IMR-90 (cell line): ENCODE measurements around the gene SRP14. TPM values are rescaled to one million over a fixed set of nuclear protein-coding genes. Genes with fewer than 3 reads are reported as not detected.

ENCODE experiments used
- ATAC-seq: fragments of 200-7000 bp; cut with Tn5 transposase; 2 replicates; pipeline ENCODE4 v1.9.1; 2020; ENCODE audit warnings: low read depth, mild to moderate bottlenecking, moderate library complexity
- BruUV-seq: library from RNA; stranded (reverse); fragments of 400-500 nt; replicated peaks from 2 replicates; lab custom pipeline; 2021; lab: Mats Ljungman, UMichigan
- CTCF ChIA-PET: fragments of 300-600 bp; formaldehyde crosslinking; extraction: SDS; loops from one replicate; lab custom pipeline; 2021; ENCODE audit warnings: antibody characterized with exemption; lab: Yijun Ruan, JAX
- POLR2A ChIA-PET: fragments of 300-600 bp; sonication (Branson Sonifier 250); formaldehyde crosslinking; loops from one replicate; lab custom pipeline; 2022; ENCODE audit warnings: antibody characterized with exemption; ENCODE audit not compliant: unreplicated experiment; lab: Charles Lee
- DNase-seq: peaks from one replicate; pipeline ENCODE4 v3.0.0; 2013
- H2AFZ ChIP-seq: replicated peaks from 2 replicates; pipeline ENCODE3; 2013; ENCODE audit warnings: low read length, mild to moderate bottlenecking; ENCODE audit not compliant: poor library complexity
- H2AK5ac ChIP-seq: 2 replicates; pipeline ENCODE4 v1.6.1; 2013; ENCODE audit warnings: low read depth, low read length, inconsistent platforms
- H2AK9ac ChIP-seq: replicated peaks from 2 replicates; pipeline ENCODE3; 2013; ENCODE audit warnings: mild to moderate bottlenecking, low read depth, low read length, moderate library complexity; ENCODE audit not compliant: poor library complexity
- H2BK120ac ChIP-seq: 2 replicates; pipeline ENCODE4 v1.6.1; 2013; ENCODE audit warnings: low read depth, low read length, inconsistent platforms
- H2BK15ac ChIP-seq: 3 replicates; pipeline ENCODE4 v1.6.1; 2013; ENCODE audit warnings: low read depth, low read length, inconsistent platforms
- H2BK20ac ChIP-seq: 2 replicates; pipeline ENCODE4 v1.6.1; 2013; ENCODE audit warnings: low read depth, mild to moderate bottlenecking, inconsistent platforms, low read length, moderate library complexity
- H2BK5ac ChIP-seq: 2 replicates; pipeline ENCODE4 v1.6.1; 2013; ENCODE audit warnings: mild to moderate bottlenecking, low read depth, low read length, inconsistent platforms; ENCODE audit not compliant: poor library complexity, severe bottlenecking
- H3K14ac ChIP-seq: replicated peaks from 2 replicates; pipeline ENCODE4 v1.6.1; 2013; ENCODE audit warnings: low read depth, low read length, inconsistent platforms
- H3K18ac ChIP-seq: 2 replicates; pipeline ENCODE4 v1.6.1; 2013; ENCODE audit warnings: low read depth, low read length, control low read depth
- H3K23ac ChIP-seq: 2 replicates; pipeline ENCODE4 v1.6.1; 2013; ENCODE audit warnings: low read depth, low read length, inconsistent platforms
- H3K27ac ChIP-seq: 2 replicates; pipeline ENCODE4 v1.5.1; 2013; ENCODE audit warnings: mild to moderate bottlenecking, control low read depth, low read length; ENCODE audit not compliant: insufficient read depth
- H3K27me3 ChIP-seq: 2 replicates; pipeline ENCODE4 v1.6.1; 2013; ENCODE audit warnings: low read length; ENCODE audit not compliant: control insufficient read depth, insufficient read depth
- H3K36me3 ChIP-seq: 2 replicates; pipeline ENCODE4 v1.6.1; 2013; ENCODE audit warnings: low read length, mixed read lengths; ENCODE audit not compliant: control insufficient read depth, insufficient read depth
- H3K4ac ChIP-seq: 2 replicates; pipeline ENCODE4 v1.6.1; 2013; ENCODE audit warnings: low read depth, low read length, inconsistent platforms
- H3K4me1 ChIP-seq: 2 replicates; pipeline ENCODE4 v1.6.1; 2013; ENCODE audit warnings: low read length, mixed read lengths; ENCODE audit not compliant: control insufficient read depth, insufficient read depth
- H3K4me2 ChIP-seq: 2 replicates; pipeline ENCODE4 v1.6.1; 2013; ENCODE audit warnings: low read depth, mild to moderate bottlenecking, control low read depth, low read length, moderate library complexity
- H3K4me3 ChIP-seq: 2 replicates; pipeline ENCODE4 v1.5.1; 2013; ENCODE audit warnings: low read depth, mild to moderate bottlenecking, control low read depth, low read length, moderate library complexity; ENCODE audit not compliant: insufficient read depth
- H3K56ac ChIP-seq: 2 replicates; pipeline ENCODE4 v1.6.1; 2013; ENCODE audit warnings: low read length, inconsistent platforms; ENCODE audit not compliant: insufficient read depth; ENCODE audit errors: extremely low read depth
- H3K79me1 ChIP-seq, 2 experiments: 2 replicates each; pipeline ENCODE4 v1.6.1; 2013; ENCODE audit warnings: low read length in 2 of 2, inconsistent platforms in 1 of 2, low read depth in 1 of 2
- H3K9ac ChIP-seq: 2 replicates; pipeline ENCODE4 v1.6.1; 2013; ENCODE audit warnings: low read depth, low read length, control low read depth
- H3K9me1 ChIP-seq: 2 replicates; pipeline ENCODE4 v1.6.1; 2013; ENCODE audit warnings: low read length, inconsistent platforms; ENCODE audit not compliant: insufficient read depth
- H3K9me3 ChIP-seq: 2 replicates; pipeline ENCODE4 v1.6.1; 2013; ENCODE audit warnings: low read length; ENCODE audit not compliant: control insufficient read depth, insufficient read depth
- H4K20me1 ChIP-seq: 2 replicates; pipeline ENCODE4 v1.6.1; 2013; ENCODE audit warnings: low read length, inconsistent platforms; ENCODE audit not compliant: insufficient read depth
- H4K5ac ChIP-seq: 2 replicates; pipeline ENCODE4 v1.6.1; 2013; ENCODE audit warnings: mild to moderate bottlenecking, low read depth, low read length, control low read depth
- H4K8ac ChIP-seq, 2 experiments: 2 replicates each; pipeline ENCODE4 v1.6.1; 2013; ENCODE audit warnings: low read depth in 2 of 2, low read length in 2 of 2, control low read depth in 1 of 2, inconsistent platforms in 1 of 2
- H4K91ac ChIP-seq: 2 replicates; pipeline ENCODE4 v1.6.1; 2013; ENCODE audit warnings: low read depth, low read length, inconsistent platforms; ENCODE audit not compliant: insufficient read depth
- BHLHE40 ChIP-seq: fragments of 150-350 bp; IDR thresholded peaks from 2 replicates; pipeline ENCODE4 v1.6.1; 2016; ENCODE audit warnings: mild to moderate bottlenecking, low read depth, low read length
- CEBPB ChIP-seq: IDR thresholded peaks from 2 replicates; pipeline ENCODE4 v1.6.1; 2012; ENCODE audit warnings: low read depth, low read length, improper control_type of control experiment
- CHD1 ChIP-seq: IDR thresholded peaks from 2 replicates; pipeline ENCODE4 v1.6.1; 2012; ENCODE audit warnings: low read depth, low read length, improper control_type of control experiment
- CTCF ChIP-seq: conservative IDR thresholded peaks from 2 replicates; pipeline ENCODE4 v1.5.1; 2012; ENCODE audit warnings: mild to moderate bottlenecking, low read depth, low read length, improper control_type of control experiment
- FOS ChIP-seq: fragments of 150-350 bp; IDR thresholded peaks from 2 replicates; pipeline ENCODE4 v1.6.1; 2016; ENCODE audit warnings: low read depth, low read length
- MAFK ChIP-seq: IDR thresholded peaks from 2 replicates; pipeline ENCODE4 v1.6.1; 2012; ENCODE audit warnings: low read depth, low read length, improper control_type of control experiment
- MAZ ChIP-seq: IDR thresholded peaks from 2 replicates; pipeline ENCODE4 v1.6.1; 2012; ENCODE audit warnings: low read depth, mild to moderate bottlenecking, low read length, improper control_type of control experiment, moderate library complexity, borderline replicate concordance
- MXI1 ChIP-seq: IDR thresholded peaks from 2 replicates; pipeline ENCODE4 v1.6.1; 2012; ENCODE audit warnings: low read depth, mild to moderate bottlenecking, low read length, moderate library complexity, borderline replicate concordance
- NFE2L2 ChIP-seq: fragments of 150-350 bp; IDR thresholded peaks from 2 replicates; pipeline ENCODE4 v1.6.1; 2016; ENCODE audit warnings: low read depth, mild to moderate bottlenecking, low read length
- RAD21 ChIP-seq: IDR thresholded peaks from 2 replicates; pipeline ENCODE4 v1.6.1; 2012; ENCODE audit warnings: low read length, improper control_type of control experiment
- RCOR1 ChIP-seq: IDR thresholded peaks from 2 replicates; pipeline ENCODE4 v1.6.1; 2012; ENCODE audit warnings: mild to moderate bottlenecking, low read length, improper control_type of control experiment; ENCODE audit not compliant: insufficient replicate concordance
- RFX5 ChIP-seq: IDR thresholded peaks from 2 replicates; pipeline ENCODE4 v1.8.0; 2012; ENCODE audit warnings: low read depth, mild to moderate bottlenecking, low read length, moderate library complexity
- SMC3 ChIP-seq: fragments of 150-350 bp; IDR thresholded peaks from 2 replicates; pipeline ENCODE4 v1.6.1; 2016; ENCODE audit warnings: low read depth, mild to moderate bottlenecking, antibody characterized with exemption, low read length, moderate library complexity
- USF2 ChIP-seq: fragments of 150-350 bp; IDR thresholded peaks from 2 replicates; pipeline ENCODE4 v1.6.1; 2017; ENCODE audit warnings: mild to moderate bottlenecking, antibody characterized with exemption, low read length, low read depth
- WGBS, 2 experiments: methylation state at CpG; one replicate each; pipeline versions ENCODE4 v1.1.5 to v1.1.7; 2013; ENCODE audit warnings: missing lambda C conversion rate in 2 of 2; ENCODE audit not compliant: insufficient read length in 1 of 2; ENCODE audit errors: extremely low coverage in 2 of 2; 5-methylcytosine and 5-hydroxymethylcytosine counted together
- dilution Hi-C: fragments of 300-500 bp; cut with HindIII; formaldehyde crosslinking; loops from one replicate; pipeline ENCODE4 v1.14.3; 2018; ENCODE audit warnings: low sequenced_read_pairs; ENCODE audit not compliant: unreplicated experiment
- in situ Hi-C: fragments of 300-500 bp; cut with MboI; formaldehyde crosslinking; loops from 3 replicates; pipeline ENCODE4 v1.14.3; 2019; ENCODE audit warnings: low sequenced_read_pairs, inconsistent platforms, mixed read lengths
- intact Hi-C: fragments of 100-400 bp; cut with micrococcal nuclease; formaldehyde crosslinking; loops from 2 replicates; pipeline ENCODE4 v1.10.0; 2022
- polyA plus RNA-seq, 3 experiments: library from polyadenylated mRNA; depleted of rRNA; stranded (reverse); fragments of >200 nt; gene quantifications; 2 replicates each; pipeline ENCODE4 v1.2.3, GENCODE V29; 2012; ENCODE audit warnings: low replicate concordance in 1 of 3
- total RNA-seq: library from RNA; depleted of rRNA; stranded (reverse); fragments of >200 nt; gene quantifications from 2 replicates; pipeline ENCODE4 v1.2.3, GENCODE V29; 2012

SRP14 gene
- total and polyA plus RNA-seq, 2 of the 4 experiments (the other 2 are of a cell fraction) = 106 to 295 TPM

- H3K56ac ChIP-seq = no peak overlapping the region; the same call in 1 of the 2 replicates
- intact Hi-C loops = loop anchor here (1.0 to 5.0 kb wide), 4 partner anchors 63 to 229 kb away; partner anchors contain the start of genes BMF and BUB1B
- BruUV-seq = no TSS peak
- TF ChIP-seq USF2 (no peak), MXI1 (no peak), SMC3 (no peak), RCOR1 (no peak), MAZ (no peak), CEBPB (no peak), RFX5 (no peak), CTCF (no peak), MAFK (no peak), CHD1 (no peak), FOS (no peak), NFE2L2 (no peak), RAD21 (no peak), BHLHE40 (no peak)
Observed at GRCh38 chr15:40045572-40046217, 6.7 kb upstream of the SRP14 start.

More at GRCh38 chr15:40045572-40046217, 6.7 kb upstream of the SRP14 start:
- Histone ChIP-seq H3K27me3 (no peaks in the 10 kb centered on the region), H4K8ac (peak overlapping the region in 1 of 2 experiments; percentile 84; a peak in 2 of 4 replicates), H4K5ac (0 out of 2 replicates have a peak overlapping the region, but pooled peaks have one; percentile 6), H3K23ac (peak overlapping the region; percentile 61; the same call in 1 of the 2 replicates), H3K79me1 (peaks cover 0 to 36% of the 10 kb centered on the region in 2 experiments; a peak in 3 of 4 replicates), H3K14ac (peak overlapping the region; percentile 59; the same call in 1 of the 2 replicates), H2AK5ac (peak overlapping the region; percentile 88; the same call in 1 of the 2 replicates), H3K9me1 (peaks cover 25% of the 10 kb centered on the region), H2AK9ac (peak overlapping the region; percentile 18), H4K20me1 (no peaks in the 10 kb centered on the region), H2BK120ac (peak overlapping the region; percentile 82), H2BK20ac (peak overlapping the region; percentile 78), H2AFZ (peak overlapping the region; percentile 19), H2BK15ac (peak overlapping the region; percentile 82; the same call in 1 of the 3 replicates), H3K4me3 (no peak overlapping the region), H3K36me3 (no peaks in the 10 kb centered on the region), H3K27ac (no peak overlapping the region), H4K91ac (peak overlapping the region; percentile 60), H3K9me3 (no peaks in the 10 kb centered on the region), H2BK5ac (no peak overlapping the region), H3K4me2 (no peak overlapping the region), H3K18ac (no peak overlapping the region; the same call in 1 of the 2 replicates), H3K4ac (peak overlapping the region; percentile 76), H3K9ac (no peak overlapping the region; the same call in 1 of the 2 replicates), H3K4me1 (peaks cover 19% of the 10 kb centered on the region)
- CTCF ChIA-PET = interaction anchor here (0.6 to 5.2 kb wide), 13 partner anchors 9 to 446 kb away, joined by 3 to 26 read pairs (median 4); partner anchors contain the start of genes BMF, BUB1B and PLCB2
- DNase-seq = no peak
- dilution Hi-C loops = no loop called here
- 80% methylated on average over 1 of the region's 6 CpGs; no CpG with 5 or more reads in 1 of the 2 experiments for WGBS, 2 experiments
- POLR2A ChIA-PET = interaction anchor here (0.6 kb wide), 1 partner anchor 58 kb away, joined by 3 read pairs; no protein-coding TSS in a partner anchor
- in situ Hi-C loops = loop anchor here (5.0 to 10.0 kb wide), 3 partner anchors 122 to 379 kb away; no protein-coding TSS in a partner anchor
- no peak for ATAC-seq
